HCEC 1CT (cell line): ENCODE measurements around the gene ZNF398.
A peak's percentile ranks its signal among the peaks of the same experiment; 100 is the strongest.
"Not testable (repeated sequence)": the region's sequence is repeated elsewhere in the genome, so short reads cannot be mapped to it uniquely, and the experiment has no call there.

ENCODE experiments used
- DNase-seq: peaks from one replicate; pipeline ENCODE4 v3.0.0-alpha.2; 2017

ZNF398 gene

GRCh38 chr7:149147072-149147751 is at the start of gene ZNF398:
Gene ZNF398, plus strand, starts transcription at chr7:149147453. Its CDS starts 290 bp downstream, at chr7:149147743.
- peak; percentile 72 for DNase-seq

GRCh38 chr7:149099058-149099457 is 48.2 kb upstream of the ZNF398 start:
- no peak for DNase-seq

DNA sequence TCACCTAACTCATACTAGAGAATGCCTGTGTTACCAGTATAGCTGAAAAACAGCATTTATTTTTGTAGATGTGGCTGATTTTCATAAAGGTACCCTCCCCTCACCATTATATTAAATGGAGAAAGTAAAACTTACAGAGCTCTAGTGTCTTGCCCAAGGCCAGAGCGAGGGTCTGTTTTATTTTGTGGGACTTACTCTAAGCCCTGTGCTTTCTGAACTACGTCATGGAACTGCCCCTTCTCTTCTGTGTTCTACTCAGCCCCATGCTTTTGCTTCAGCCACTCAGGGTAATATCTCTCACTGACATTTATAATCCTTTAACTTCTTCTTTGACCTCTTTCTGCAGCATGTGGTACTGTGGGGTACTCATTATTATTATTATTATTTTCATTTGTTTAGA is 46.4 kb upstream of the ZNF398 start:
- no peak for DNase-seq

- DNase-seq = no peak
Measured at GRCh38 chr7:149102666-149103065, 44.6 kb upstream of the ZNF398 start.

DNA sequence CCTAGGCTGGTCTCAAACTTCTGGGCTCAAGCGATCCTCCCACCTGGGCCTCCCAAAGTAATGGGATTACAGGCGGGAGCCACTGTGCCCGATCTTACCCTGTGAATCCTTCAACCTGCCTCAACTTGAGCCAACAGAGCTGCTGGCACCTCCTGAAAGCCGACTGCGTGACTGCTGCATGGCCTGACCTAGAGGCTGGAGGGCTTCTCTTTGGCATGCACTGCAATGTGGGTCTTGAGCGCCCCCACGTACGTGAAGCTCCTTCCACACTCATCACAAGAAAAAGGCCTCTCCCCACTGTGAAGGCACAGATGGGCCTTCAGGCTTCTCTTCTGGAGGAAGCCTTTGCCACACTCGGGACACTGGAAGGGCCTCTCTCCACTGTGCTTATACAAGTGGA is 43.8 kb upstream of the ZNF398 start:
- DNase-seq = no peak

- DNase-seq = no peak
Measured at GRCh38 chr7:149104214-149104613, 43.0 kb upstream of the ZNF398 start.

GRCh38 chr7:149104749-149105148 is 42.5 kb upstream of the ZNF398 start:
- no peak for DNase-seq

DNA sequence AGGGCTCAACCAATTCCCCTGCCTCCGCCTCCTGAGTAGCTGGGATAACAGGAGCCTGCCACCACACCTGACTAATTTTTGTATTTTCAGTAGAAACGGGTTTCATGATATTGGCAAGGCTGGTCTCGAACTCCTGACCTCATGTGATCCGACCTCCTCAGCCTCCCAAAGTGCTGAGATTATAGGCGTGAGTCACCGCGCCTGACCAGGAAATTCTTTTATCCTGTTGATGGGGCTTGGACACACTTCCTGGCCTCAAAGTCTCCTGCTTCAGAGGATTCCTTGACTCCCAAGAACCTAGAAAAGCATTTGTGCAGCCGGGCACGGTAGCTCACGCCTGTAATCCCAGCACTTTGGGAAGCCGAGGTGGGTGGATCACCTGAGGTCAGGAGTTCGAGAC is 37.3 kb upstream of the ZNF398 start:
- DNase-seq = no peak

GRCh38 chr7:149125189-149125862 is 21.9 kb upstream of the ZNF398 start:
- DNase-seq = peak; percentile 5

GRCh38 chr7:149125863-149126661 is 21.2 kb upstream of the ZNF398 start, which contains the start of gene ZNF425:
Gene ZNF425, minus strand, starts transcription at chr7:149126324. Its CDS starts 111 bp downstream, at chr7:149126213.
- peak; percentile 87 for DNase-seq

DNA sequence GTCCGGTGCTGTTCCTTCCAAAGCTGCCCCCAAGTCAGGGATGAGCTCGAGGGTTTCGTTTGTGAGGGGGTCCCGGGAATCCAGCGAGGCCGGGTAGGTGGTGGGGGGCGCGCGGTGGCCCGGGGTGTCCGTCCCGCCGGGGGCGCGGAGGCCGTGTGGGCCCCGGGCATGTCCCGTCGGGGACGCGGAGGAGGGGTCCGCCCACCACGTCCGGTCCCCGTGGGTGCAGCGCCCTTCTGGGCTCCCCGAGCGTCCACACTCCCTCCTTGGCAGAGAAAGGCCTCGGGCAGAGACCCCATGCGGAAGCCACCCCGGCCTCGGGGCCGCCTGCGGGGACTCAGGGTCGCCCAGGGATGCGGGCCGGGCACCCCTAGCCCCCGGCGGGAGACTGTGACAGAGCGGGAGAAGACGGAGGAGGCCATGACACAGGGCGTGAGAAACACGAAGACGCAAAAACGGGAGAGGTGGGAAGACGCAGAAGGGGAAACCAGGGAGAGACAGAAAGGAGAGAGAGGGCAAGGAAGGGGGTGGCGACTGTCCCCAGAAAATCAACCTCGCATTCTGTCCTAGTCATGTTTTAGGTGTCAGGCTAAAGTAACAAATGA is 20.5 kb upstream of the ZNF398 start:
- peak; percentile 24 for DNase-seq

- DNase-seq = no peak
Measured at GRCh38 chr7:149130572-149131198, 16.6 kb upstream of the ZNF398 start.

DNA sequence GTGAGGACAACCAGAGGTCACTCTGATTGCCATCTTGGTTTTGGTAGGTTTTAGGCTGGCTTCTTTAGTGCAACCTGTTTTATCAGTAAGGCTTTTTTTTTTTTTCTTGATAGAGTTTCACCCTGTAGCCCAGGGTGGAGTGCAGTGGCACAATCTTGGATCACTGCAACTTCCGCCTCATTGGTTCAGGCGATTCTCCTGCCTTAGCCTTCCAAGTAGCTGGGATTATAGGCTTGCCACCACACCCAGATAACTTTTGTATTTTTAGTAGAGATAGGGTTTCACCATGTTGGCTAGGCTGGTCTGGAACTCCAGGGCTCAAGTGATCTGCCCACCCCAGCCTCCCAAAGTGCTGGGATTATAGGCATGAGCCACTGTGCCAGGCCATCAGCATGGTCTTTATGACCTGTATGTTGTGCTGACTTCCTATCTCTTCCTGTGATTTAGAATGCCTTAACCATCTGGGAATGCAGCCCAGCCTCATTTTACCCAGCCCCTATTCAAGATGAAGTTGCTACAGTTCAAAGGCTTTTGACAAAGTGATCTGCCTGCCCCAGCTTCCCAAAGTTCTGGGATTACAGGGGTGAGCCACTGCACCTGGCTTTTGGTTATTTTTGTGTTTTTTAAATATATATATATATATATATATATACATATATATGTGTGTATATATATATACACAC is 14.1 kb upstream of the ZNF398 start:
- no peak for DNase-seq

DNA sequence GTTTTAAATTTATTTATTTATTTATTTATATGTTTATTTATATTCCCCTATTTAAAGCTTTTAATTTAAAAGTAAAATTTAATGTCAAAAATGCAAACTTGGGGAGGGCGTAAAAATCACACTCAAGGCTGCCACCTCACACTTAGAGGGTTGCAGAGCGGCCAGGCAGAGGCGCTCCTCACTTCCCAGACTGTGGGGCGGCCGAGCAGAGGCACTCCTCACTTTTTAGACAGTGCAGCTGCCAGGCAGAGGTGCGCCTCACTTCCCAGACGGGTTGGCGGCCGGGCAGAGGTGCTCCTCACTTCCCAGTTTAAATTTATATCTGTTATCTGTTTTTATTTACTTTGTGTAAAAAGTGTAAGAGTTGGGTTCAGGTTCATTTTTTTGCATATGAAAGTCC is 11.1 kb upstream of the ZNF398 start:
- no peak for DNase-seq

GRCh38 chr7:149140831-149141230 is 6.4 kb upstream of the ZNF398 start:
- peak; percentile 42 for DNase-seq

DNA sequence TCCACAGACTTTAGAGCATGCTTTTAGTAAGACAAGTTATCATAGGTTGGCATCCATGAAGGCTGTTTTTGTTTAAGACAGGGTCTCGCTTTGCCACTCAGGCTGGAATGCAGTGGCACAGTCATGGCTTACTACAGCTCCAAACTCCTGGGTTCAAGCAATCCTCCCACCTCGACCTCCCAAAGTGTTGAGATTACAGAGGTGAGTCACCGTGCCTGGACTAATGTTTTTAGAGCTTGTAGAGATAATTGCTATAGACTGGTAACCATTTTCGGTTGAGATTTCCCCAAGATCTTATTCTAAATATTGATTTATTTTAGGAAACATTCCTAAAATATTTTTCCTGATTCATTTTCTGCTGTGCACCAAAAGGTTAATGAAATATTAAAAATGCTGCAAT is 5.4 kb upstream of the ZNF398 start:
- no peak for DNase-seq

- DNase-seq = not testable (repeated sequence)
Measured at GRCh38 chr7:149144436-149144922, 2.8 kb upstream of the ZNF398 start.

- no peak for DNase-seq
Measured at GRCh38 chr7:149145031-149145845, 2.0 kb upstream of the ZNF398 start.

DNA sequence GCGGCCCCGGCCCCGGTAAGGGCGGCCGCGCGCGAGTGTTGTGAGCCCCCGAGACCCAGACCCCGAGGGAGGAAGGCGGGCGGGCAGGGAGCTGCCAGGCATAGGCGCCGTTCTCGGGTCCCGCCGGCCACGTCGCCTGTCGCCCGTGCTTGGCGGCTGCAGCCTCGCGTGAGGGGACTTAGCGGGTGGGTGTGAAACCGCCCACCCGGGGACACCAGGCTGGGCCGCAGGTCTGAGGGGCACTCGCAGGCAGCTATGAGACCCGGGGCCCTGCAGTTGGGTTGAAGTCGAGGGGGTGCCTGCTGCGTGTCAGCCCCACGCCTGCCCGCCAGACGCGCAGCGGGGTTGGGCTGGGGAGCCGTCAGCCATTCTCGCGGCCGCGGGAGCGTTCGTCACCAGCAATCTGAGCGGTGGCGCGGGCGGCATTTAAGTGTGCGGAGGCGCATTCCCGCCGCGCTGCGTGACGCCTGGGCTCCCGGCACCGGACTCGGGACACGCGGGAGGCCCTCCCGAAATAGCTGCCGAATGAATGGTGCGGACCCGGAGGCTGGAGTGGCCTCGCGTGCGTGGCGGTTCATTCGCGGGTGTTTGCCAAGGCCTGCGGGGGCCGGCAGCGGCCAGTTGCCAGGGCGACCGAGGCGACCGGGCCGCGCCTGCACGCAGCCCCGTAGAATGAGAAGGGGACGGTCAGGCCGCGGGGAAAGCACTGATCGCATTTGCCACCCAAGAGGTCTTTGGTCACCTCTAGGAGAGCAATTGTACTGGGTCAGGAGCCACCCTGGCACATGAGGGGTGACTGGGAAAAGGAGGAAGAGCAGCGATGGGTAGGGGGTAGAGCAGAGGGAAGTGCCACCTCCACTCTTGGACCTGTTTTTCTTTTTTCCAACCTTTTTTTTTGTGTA is 750 bp downstream of the ZNF398 start:
- peak; percentile 38 for DNase-seq

- no peak for DNase-seq
Measured at GRCh38 chr7:149150981-149151380, 3.7 kb downstream of the ZNF398 start.
